G401.6 (cell line): ENCODE results near the gene DALRD3.

ENCODE experiments used
- FAIRE-seq: peaks from 2 replicates; lab custom pipeline; 2012; peaks lifted over from hg19 to GRCh38; lab: Jason Lieb, UNC

Gene DALRD3

GRCh38 chr3:49017971-49018706, at the start of gene DALRD3:
DALRD3 (minus strand) TSS chr3:49018580; CDS start chr3:49018564, 16 bp downstream.
- no peak for FAIRE-seq

- FAIRE-seq: no peak
These were observed 39.6 kb upstream of the DALRD3 start for GRCh38 chr3:49058011-49058410.

- FAIRE-seq: no peak
These were observed 38.9 kb upstream of the DALRD3 start for GRCh38 chr3:49057268-49057667.

GRCh38 chr3:49054344-49054862, 36.0 kb upstream of the DALRD3 start:
- no peak for FAIRE-seq

- FAIRE-seq: no peak
These were observed 35.2 kb upstream of the DALRD3 start for GRCh38 chr3:49053543-49053942.

GRCh38 chr3:49035281-49035680, 16.9 kb upstream of the DALRD3 start:
- no peak for FAIRE-seq

GRCh38 chr3:49034650-49035049, 16.3 kb upstream of the DALRD3 start:
- no peak for FAIRE-seq

GRCh38 chr3:49032646-49033304, 14.4 kb upstream of the DALRD3 start:
- FAIRE-seq: no peak

GRCh38 chr3:49030321-49030720, 11.9 kb upstream of the DALRD3 start:
- FAIRE-seq: no peak

- no peak for FAIRE-seq
These were observed 11.1 kb upstream of the DALRD3 start for GRCh38 chr3:49029563-49029884.

- FAIRE-seq: peak; percentile 87
These were observed 10.5 kb upstream of the DALRD3 start, which contains the start of gene IMPDH2 for GRCh38 chr3:49028673-49029562. IMPDH2 (minus strand) TSS chr3:49029398; CDS start chr3:49029350, 48 bp downstream.

- FAIRE-seq: no peak
These were observed 9.9 kb upstream of the DALRD3 start for GRCh38 chr3:49028298-49028672.

GRCh38 chr3:49027634-49028033, 9.3 kb upstream of the DALRD3 start:
- FAIRE-seq: no peak

GRCh38 chr3:49026536-49026935, 8.2 kb upstream of the DALRD3 start:
- FAIRE-seq: no peak

GRCh38 chr3:49025793-49026520, 7.6 kb upstream of the DALRD3 start:
- no peak for FAIRE-seq

GRCh38 chr3:49025005-49025792, 6.8 kb upstream of the DALRD3 start:
- FAIRE-seq: no peak

- FAIRE-seq: no peak
These were observed 6.1 kb upstream of the DALRD3 start for GRCh38 chr3:49024449-49024848.

- FAIRE-seq: no peak
These were observed 5.4 kb upstream of the DALRD3 start for GRCh38 chr3:49023775-49024174.

- FAIRE-seq: no peak
These were observed 4.3 kb upstream of the DALRD3 start for GRCh38 chr3:49022688-49023171.

- FAIRE-seq: peak; percentile 44
These were observed 3.7 kb upstream of the DALRD3 start, which contains the start of gene NDUFAF3 for GRCh38 chr3:49021813-49022687. NDUFAF3 (plus strand) TSS chr3:49022121; CDS start chr3:49022145, 24 bp downstream.
